TTC549 (cell line): ENCODE data around the gene ACTN3.

ENCODE experiments used
- FAIRE-seq: peaks from 2 replicates; lab custom pipeline; 2012; peaks lifted over from hg19 to GRCh38; lab: Jason Lieb, UNC

ACTN3 gene

DNA sequence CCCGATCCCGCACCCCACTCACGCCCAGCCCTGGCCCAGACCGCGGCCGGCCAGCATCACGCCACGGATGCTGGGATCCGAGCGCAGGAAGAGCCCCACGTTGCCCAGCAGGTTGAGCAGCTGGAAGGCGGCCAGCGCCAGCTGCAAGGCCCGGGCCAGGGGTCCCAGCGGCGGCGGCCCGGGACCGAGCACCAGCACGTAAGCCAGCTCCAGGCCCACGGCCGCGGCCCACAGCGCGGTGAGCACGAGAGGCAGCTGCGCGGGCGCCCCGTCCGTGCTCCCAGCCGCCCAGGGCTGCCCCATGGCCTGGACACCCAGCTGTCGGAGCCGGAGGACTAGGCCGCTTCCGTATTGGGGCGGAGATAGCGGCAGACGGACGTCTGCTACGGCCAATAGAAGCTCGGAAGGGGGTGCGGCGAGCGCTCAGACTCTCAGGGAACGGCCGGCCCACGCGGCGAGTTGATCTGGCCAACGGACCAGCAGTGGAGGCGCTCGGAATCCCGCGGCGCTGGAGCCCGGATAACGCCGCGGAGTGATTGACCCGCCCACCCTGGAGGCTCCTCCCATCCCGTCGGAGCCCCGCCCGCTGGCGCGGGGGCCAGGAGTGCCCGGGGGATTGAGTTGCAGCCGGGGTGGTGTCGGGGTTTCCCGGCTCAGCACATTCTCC, 869 bp upstream of the ACTN3 start, which contains the start of gene ZDHHC24:
Gene ZDHHC24 (minus strand): TSS at position 348 of the 667 bp plus-strand sequence. CDS start 45 bp downstream, at position 303.
- FAIRE-seq: peak; percentile 88

DNA sequence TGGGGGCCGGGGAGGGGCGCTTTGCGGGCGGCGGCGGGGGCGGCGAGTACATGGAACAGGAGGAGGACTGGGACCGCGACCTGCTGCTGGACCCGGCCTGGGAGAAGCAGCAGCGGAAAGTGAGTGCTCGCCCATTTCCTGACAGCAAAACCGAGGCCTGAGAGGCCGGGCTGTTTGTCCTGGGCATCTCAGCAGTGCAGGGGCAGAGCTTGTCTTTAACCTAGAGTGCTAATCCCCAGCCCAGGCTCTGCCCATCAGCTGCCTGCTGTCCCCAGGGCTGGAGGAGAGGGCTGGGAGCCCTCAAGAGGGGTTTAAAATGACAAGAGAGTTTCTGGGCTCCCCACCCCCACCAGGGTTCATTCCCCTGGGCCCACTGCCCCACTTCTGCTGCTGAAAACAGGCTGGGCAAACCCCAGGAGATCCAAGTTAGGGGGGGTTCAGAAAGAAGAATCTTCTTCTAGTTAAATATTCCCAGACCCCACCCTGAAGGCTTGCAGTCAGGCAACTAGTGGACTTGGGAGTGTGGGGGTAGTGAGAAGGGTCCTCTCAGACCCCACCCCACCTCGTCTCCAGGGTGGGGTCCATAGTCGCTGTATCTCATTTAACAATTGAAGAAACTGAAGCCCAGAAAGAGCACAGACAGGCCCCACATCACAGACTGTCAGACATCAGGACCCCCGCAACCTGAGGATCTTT, 411 bp downstream of the ACTN3 start:
- no peak for FAIRE-seq

DNA sequence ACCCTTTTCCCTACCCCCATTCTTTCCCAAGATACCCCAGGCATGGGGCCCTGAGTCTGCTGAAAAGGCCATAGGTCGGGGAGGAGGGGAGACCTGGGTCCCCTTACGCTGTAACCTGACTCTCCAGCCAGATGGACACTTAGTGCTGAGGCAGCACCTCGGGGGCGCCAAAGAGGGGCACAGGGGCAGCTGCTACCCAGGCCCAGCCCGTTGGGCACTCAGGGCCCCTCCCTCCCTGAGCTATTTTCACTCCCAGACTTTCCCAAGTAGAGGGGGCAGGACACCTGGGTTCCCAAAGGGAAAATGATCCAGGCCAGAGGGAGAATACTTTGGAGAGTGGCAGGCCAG, 933 bp downstream of the ACTN3 start:
- FAIRE-seq: no peak

DNA sequence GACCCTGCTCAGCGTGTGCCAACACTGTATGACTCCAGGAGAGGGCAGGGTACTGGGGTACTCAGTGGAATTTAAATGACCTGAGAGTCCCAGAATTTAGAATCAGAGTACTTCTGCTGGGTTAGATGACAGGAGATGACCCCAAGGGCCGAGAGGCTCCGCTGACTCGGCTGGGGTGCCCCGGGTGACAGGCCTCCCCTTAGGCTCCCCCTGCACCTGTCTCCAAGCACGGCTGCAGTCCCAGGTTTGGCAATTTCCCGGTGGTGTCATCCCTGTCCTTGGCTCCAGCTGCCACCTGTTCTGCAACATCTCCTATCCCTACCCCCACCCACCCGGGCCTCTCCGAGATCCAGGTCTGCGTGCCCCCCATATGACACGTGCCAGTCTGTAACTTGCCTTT, 1.3 kb downstream of the ACTN3 start:
- no peak for FAIRE-seq

DNA sequence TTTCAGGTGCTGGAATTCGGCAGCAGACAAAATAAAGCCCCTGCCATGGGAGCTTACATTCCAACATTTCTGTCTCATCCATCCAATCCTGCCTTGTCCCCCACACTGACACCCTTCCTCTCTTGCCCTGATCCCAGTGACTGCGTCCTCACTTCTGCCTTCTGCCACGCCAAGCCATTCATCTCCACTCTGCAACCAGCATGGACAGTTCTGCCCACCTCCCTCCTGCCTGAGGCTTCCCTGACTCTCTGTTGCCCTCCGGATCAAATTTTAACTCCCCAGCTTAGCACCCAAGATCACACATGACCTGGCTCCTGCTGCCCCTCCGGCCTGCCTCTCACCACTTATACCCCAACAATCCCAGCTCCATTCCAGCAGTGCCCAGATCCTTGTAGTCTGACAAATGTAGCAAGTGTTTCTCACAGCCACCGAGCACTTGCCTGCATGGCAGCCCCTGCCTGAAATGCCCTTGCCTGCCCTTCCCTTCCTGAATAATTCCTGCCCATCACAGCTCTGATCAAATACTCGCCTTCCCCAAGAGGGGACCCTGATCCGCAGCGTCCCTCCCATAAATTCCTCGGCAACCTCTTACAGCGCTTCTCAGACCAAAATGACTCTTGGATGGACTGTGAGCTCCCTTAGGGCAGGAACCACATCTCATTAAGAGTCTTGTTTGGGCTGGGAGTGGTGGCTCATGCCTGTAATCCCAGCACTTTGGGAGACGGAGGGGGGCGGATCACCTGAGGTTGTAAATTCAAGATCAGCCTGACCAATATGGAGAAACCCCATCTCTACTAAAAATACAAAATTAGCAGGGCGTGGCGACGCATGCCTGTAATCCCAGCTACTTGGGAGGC, 2.3 kb downstream of the ACTN3 start:
- FAIRE-seq: no peak

DNA sequence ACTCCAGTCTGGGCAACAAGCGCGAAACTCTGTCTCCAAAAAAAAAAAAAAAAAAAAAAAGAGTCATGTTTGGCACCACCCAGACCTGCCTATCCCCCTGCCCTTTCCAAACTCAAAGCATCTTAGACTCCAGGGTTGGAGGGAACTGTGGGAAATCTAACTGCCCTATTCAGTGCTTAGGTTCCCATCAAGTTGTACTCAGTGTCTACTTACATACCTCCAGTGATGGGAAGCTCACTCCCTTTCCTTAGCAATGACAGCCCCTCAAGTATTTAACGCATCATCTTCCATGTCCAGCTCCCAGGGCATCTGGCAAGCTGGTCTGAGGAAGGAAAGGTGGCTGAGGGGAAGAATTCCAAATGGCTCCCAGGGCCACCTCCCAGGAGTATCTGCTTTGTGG, 3.0 kb downstream of the ACTN3 start:
- FAIRE-seq: no peak

DNA sequence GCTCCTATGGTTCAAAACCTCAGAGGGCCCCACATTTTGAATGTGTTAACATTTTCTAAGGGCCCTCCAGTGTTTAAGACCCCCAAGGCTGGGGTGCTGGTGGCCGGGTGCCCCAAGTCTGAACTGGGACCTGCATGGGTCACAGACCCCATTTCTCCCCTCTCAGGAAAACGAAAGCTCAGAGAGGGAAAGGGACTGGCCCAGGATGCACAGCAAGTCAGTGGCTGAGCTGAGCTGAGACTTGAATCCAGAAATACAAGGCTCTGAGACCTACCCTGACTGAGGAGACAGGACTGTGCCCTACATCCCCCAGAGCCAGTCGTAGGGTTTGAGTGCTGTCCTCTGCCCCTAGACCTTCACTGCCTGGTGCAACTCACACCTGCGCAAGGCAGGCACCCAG, 4.2 kb downstream of the ACTN3 start:
- no peak for FAIRE-seq

DNA sequence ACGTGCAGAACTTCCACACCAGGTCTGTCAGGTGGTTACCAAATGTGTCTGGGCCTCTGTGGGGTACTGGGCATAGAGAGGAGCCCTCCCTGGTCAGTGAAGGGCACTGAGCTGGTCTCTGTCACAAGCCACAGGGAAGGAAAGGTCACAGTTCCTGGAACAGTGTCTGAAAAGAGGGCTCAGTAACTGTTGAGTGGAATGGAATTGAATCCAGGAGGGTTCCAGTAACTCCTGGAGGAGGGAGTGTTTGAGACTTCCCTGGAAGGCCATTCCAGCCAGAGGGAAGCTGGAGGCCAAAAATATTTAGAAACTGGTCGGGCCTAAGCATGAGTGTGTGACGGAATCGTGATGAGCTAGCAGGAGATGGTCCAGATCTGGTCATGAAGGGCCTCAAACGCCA, 7.9 kb downstream of the ACTN3 start:
- no peak for FAIRE-seq

DNA sequence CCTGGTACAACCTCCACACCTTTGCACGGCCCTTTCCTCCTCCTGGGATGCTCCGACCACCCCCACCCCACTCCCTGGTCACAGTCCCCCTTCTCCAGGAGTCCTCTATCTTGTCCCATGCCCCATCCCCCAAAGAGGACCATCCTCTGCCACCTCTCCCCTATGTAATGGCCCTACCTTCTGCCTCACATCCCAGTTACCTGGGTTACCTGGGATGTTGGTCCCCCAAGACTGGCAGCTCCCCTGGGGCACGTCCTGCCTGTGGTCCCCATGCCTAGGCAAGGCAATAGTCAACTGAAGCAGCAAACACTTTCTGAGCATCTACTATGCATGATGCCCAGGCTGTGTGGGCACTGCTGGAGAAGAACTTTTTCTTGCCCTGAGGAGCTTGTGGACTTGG, 8.7 kb downstream of the ACTN3 start:
- no peak for FAIRE-seq

DNA sequence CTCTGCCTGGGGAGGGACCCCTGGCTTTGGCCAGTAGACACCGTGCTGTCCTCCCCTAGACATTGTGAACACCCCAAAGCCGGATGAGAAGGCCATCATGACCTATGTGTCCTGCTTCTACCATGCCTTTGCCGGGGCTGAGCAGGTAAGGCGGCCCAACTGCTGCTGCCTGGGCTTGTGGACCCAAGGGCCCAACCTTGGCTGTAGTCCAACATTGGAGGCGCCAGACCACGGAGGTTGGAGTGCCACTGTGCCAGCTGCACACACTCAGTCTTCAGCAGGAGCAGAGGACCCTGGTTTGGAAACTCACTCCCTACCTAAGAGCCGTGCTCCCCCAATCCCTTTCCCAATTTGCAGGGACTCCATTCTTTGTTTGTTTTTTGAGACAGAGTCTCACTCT, 9.4 kb downstream of the ACTN3 start:
- FAIRE-seq: no peak

DNA sequence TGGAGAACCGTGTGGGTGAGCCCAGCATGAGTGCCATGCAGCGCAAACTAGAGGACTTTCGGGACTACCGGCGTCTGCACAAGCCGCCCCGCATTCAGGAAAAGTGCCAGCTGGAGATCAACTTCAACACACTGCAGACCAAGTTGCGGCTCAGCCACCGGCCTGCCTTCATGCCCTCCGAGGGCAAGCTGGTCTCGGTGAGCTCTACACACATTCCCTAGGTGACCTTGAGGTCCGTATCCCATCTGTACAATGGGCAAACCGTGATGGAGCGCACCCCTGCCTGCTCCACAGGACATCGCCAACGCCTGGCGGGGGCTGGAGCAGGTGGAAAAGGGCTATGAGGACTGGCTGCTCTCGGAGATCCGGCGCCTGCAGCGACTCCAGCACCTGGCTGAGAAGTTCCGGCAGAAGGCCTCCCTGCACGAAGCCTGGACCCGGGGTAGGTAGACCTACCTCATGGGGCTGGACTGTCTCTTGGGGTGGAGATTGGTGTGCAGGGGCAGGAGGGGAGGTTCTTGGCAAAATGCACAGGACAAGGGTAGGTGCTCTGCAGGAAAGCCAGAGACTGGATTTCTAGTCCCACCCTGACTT, 11.1 kb downstream of the ACTN3 start:
- FAIRE-seq: no peak

DNA sequence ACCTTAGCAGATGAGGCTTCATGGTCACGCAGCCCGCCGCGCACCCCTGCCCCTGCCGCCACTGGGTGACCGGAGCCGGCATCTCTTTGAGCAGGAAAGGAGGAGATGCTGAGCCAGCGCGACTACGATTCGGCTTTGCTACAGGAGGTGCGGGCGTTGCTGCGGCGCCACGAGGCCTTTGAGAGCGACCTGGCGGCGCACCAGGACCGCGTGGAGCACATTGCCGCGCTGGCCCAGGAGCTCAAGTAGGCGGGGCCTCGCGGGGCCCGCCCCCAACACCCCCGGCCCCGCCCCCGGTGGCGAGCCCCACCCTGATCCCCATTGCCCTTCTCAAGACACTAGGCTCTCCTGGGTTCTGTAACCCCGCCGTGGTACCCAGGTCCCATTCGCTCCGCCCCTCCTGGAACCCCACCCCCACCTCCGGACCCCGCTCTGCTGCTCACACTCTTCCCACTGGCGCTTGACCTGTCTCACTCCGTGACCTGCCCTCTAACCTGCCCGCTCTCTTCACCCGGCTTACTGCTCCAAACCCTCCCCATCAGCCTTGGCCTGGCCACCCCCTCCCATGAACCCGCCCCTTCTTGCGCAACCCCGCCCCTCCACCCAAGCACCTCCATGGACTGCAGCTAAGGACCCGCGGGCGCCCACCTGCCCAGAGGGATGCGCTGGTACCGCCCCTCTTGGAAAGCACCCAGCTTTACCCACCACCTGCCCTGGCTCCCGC, 12.6 kb downstream of the ACTN3 start:
- FAIRE-seq: no peak

DNA sequence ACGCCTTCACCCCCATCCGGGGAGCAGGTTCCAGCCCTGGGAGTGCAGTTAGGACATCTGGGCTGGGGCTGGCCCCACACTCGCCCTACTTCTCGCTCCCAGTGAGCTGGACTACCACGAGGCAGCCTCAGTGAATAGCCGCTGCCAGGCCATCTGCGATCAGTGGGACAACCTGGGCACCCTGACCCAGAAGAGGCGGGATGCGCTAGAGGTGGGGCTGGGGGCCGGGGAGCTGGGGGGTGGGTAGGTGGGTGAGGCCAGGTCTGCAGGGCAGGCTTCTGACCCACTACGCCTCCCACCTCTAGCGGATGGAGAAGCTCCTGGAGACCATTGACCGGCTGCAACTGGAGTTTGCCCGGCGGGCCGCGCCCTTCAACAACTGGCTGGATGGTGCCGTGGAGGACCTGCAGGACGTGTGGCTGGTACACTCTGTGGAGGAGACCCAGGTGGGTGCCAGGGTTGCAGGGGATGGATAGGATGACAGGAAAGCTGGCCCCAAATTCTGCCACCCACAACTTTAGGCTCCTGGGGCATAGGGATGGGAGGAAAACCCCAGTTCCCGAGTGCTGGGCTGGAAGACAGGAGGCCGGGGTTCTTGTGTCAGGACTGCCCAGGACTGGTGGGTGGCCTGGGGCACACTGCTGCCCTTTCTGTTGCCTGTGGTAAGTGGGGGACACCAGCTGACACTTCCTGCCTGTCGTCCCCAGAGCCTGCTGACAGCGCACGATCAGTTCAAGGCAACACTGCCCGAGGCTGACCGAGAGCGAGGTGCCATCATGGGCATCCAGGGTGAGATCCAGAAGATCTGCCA, 13.4 kb downstream of the ACTN3 start:
- FAIRE-seq: no peak

DNA sequence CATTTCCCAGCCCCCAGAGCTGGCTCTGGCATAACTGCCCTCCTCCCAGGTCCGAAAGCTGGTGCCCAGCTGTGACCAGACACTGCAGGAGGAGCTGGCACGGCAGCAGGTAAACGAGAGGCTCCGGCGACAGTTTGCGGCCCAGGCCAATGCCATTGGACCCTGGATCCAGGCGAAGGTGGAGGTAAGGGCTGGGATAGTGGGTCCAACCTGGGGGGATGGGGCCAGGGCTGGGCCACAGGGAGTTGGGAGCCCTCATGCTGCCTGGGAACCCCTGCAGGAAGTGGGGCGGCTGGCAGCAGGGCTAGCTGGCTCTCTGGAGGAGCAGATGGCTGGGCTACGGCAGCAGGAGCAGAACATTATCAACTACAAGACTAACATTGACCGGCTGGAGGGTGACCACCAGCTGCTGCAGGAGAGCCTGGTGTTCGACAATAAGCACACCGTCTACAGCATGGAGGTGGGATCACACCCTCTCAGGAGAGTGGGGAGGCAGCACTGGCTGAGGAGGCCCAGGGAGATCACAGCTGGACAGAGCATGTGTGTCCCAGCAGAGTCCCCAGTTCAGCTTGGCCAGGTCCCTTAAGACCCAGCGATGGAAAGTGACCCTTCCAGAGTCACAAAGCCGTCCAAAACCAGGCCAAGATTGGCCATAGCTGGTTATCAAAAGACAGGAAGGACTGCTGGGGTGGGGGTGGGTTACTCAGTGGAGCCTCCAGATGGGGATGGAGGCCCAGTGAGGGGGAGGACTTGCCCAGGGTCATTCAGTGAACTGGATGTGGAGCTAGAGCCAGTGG, 14.7 kb downstream of the ACTN3 start:
- no peak for FAIRE-seq

DNA sequence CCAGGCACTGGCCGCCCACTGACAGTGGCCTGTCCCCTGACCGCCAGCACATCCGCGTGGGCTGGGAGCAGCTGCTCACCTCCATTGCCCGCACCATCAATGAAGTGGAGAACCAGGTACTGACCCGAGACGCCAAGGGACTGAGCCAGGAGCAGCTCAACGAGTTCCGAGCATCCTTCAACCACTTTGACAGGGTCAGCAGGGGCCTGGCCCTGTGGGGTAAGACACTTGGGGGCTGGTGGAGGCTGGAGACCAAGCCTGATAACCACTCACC, 15.2 kb downstream of the ACTN3 start:
- no peak for FAIRE-seq

DNA sequence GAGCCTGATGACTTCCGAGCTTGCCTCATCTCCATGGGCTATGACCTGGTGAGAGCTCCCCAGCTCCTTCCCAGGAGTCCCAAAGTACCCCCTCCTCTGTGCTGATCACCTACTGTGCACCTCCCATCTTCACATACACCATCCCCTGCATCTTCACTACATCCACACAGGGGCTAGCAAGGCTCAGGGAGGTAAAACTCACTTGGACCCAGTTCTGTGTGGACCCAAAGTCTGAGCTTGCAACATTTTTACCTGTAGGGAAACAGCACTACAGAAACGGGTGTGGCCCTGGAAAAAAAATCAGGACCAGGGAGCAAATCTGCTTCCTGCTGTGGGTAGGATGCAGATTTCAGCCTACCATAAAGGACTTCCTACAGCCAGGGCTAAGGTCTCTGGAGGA, 15.6 kb downstream of the ACTN3 start:
- FAIRE-seq: no peak

DNA sequence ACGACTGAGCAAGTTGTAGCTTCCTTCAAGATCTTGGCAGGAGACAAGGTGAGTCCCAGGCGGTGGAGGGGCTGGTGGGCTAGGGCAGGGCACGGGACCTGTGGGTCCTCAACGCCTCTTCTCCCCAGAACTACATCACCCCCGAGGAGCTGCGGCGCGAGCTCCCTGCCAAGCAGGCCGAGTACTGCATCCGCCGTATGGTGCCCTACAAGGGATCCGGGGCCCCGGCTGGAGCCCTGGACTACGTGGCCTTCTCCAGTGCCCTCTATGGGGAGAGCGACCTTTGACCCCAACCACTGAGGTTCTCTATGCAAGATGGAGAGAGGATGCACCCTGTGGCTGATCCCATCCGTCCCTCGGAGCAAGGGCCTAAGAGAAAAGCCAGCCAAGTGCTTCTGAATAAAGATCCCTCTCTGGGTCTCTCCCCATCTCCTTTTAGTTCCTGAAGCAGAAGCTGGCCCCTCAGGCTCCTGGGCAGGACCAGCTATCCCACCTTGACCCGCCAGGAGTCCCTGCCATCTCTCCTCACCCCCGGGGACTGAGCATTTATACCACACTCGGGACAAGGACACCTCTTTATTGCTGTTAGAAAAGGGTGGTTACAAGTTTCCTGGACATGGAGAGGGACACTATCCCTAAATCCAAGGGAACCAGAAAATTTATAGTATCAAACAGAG, 16.3 kb downstream of the ACTN3 start:
- FAIRE-seq: no peak

DNA sequence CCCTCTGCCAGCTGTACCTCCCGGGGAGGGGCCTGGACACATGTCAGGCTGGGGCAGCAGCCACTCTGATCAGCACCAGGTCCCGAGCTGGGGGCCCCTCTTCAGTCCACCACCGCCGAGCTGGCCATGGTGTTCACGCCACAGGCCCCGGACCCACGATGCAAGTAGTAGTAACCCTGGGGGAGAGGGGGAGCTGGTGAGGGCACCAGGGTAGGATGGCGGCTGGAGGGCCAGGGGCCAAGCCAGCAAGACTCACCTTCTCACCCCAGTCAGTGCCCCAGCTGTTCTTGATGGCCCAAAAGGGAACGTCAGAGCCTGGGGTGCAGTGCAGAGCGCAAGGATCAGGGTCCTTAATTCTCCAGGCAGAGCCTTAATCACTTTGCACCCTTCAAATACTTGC, 17.1 kb downstream of the ACTN3 start:
- no peak for FAIRE-seq

DNA sequence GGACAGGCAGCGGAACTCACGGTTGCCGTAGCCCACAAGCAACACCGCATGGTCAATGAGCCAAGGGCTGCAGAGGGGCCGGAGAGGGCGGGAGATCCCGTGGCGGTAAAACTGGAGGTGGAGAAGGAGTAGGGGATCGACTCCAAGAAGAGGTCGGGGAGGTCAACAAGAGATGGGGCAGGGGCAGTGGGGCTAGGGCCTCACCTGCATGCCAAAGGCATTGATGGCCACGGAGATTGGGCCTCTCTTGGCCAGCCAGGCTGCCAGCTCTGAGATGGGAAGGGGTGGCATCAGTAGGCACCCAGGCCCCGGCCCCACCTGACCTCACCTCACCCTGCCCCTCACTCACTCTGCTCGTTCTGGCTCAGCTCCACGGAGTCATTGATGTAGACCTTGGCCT, 17.8 kb downstream of the ACTN3 start:
- no peak for FAIRE-seq

DNA sequence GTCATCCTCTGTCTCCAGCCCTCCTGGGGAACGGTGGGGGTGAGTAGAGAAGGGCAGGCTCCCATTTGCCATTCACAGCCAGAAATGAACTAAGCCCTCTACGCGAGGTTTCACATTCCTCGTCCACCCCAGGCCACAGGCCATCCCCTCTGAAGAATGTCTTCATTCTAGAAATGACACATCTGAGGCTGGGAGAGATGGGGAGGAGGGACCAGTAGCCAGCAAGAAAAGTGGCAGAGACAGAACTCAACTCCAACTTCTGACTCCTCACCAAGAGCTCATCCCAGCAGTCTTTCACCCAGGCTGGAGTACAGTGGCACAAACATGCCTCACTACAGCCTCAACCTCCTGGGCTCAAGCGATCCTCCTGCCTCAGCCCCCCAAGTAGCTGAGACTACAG, 18.3 kb downstream of the ACTN3 start:
- FAIRE-seq: no peak
